OCI-LY1 (cell line): Measurements from ENCODE around the gene TCF25.
"Not testable (repeated sequence)": the region's sequence is repeated elsewhere in the genome, so short reads cannot be mapped to it uniquely, and the experiment has no call there.

Experiments
- H2AFZ ChIP-seq: fragments of 200-600 bp; sonication (generic), shearing (Covaris generic); 2 replicates; pipeline ENCODE4 v1.6.0; 2014; ENCODE audit warnings: antibody characterized with exemption, mild to moderate bottlenecking, low read length
- H3F3A ChIP-seq: fragments of 200-600 bp; sonication (generic), shearing (Covaris generic); 2 replicates; pipeline ENCODE4 v1.6.0; 2014; ENCODE audit warnings: mild to moderate bottlenecking, antibody characterized with exemption, low read length, moderate library complexity; ENCODE audit not compliant: insufficient read depth
- H3K27ac ChIP-seq: fragments of 200-600 bp; sonication (generic); 2 replicates; pipeline ENCODE4 v1.5.1; 2014; ENCODE audit warnings: low read length, mixed run types, mild to moderate bottlenecking, low read depth; ENCODE audit not compliant: poor library complexity, severe bottlenecking
- H3K27me3 ChIP-seq: fragments of 200-600 bp; sonication (generic); 2 replicates; pipeline ENCODE4 v1.6.0; 2014; ENCODE audit warnings: antibody characterized with exemption, mild to moderate bottlenecking, low read length, moderate library complexity; ENCODE audit not compliant: insufficient read depth
- H3K36me3 ChIP-seq: fragments of 200-600 bp; sonication (generic); 2 replicates; pipeline ENCODE4 v1.6.1; 2014; ENCODE audit warnings: mild to moderate bottlenecking, antibody characterized with exemption, low read length, moderate library complexity, mixed read lengths; ENCODE audit not compliant: insufficient read depth
- H3K4me1 ChIP-seq: fragments of 200-600 bp; sonication (generic); 2 replicates; pipeline ENCODE4 v1.5.1; 2014; ENCODE audit warnings: mild to moderate bottlenecking, low read length, moderate library complexity; ENCODE audit not compliant: insufficient read depth, severe bottlenecking
- H3K4me2 ChIP-seq: fragments of 200-600 bp; sonication (generic), shearing (Covaris generic); 2 replicates; pipeline ENCODE4 v1.6.1; 2014; ENCODE audit warnings: low read length
- H3K4me3 ChIP-seq: fragments of 200-600 bp; sonication (generic); 2 replicates; pipeline ENCODE4 v1.5.1; 2014; ENCODE audit warnings: low read length, low read depth, mild to moderate bottlenecking, mixed read lengths; ENCODE audit not compliant: poor library complexity, severe bottlenecking
- H3K79me2 ChIP-seq: fragments of 200-600 bp; shearing (Covaris generic); 2 replicates; pipeline ENCODE4 v1.6.1; 2016; ENCODE audit warnings: mixed run types, low read length, mixed read lengths; ENCODE audit not compliant: insufficient read depth
- H3K9ac ChIP-seq: fragments of 200-600 bp; sonication (generic), shearing (Covaris generic); 2 replicates; pipeline ENCODE4 v1.6.1; 2014; ENCODE audit warnings: mild to moderate bottlenecking, low read length, mixed read lengths
- H3K9me2 ChIP-seq: fragments of 200-600 bp; sonication (generic), shearing (Covaris generic); 2 replicates; pipeline ENCODE4 v1.6.1; 2014; ENCODE audit warnings: low read depth, mild to moderate bottlenecking, low read length, mixed read lengths
- H3K9me3 ChIP-seq: fragments of 200-600 bp; shearing (Covaris generic); 2 replicates; pipeline ENCODE4 v1.6.1; 2014; ENCODE audit warnings: low read length, mixed read lengths
- H4K20me1 ChIP-seq: fragments of 200-600 bp; sonication (generic), shearing (Covaris generic); 2 replicates; pipeline ENCODE4 v1.6.0; 2016; ENCODE audit warnings: mild to moderate bottlenecking, low read length; ENCODE audit not compliant: insufficient read depth
- EZH2 ChIP-seq: fragments of 200-600 bp; sonication (generic), shearing (Covaris generic); IDR thresholded peaks from 2 replicates; pipeline ENCODE4 v1.8.0; 2017; ENCODE audit warnings: borderline replicate concordance, mixed run types, mild to moderate bottlenecking, antibody characterized with exemption, low read length, moderate library complexity, mixed read lengths
- TF ChIP-seq, protein P1 (sequence below): fragments of 200-600 bp; sonication (generic), shearing (Covaris generic); IDR thresholded peaks from 2 replicates; pipeline ENCODE4 v1.5.1; 2017; ENCODE audit warnings: mild to moderate bottlenecking, antibody characterized with exemption, low read length, moderate library complexity, mixed read lengths

TCF25 gene

DNA sequence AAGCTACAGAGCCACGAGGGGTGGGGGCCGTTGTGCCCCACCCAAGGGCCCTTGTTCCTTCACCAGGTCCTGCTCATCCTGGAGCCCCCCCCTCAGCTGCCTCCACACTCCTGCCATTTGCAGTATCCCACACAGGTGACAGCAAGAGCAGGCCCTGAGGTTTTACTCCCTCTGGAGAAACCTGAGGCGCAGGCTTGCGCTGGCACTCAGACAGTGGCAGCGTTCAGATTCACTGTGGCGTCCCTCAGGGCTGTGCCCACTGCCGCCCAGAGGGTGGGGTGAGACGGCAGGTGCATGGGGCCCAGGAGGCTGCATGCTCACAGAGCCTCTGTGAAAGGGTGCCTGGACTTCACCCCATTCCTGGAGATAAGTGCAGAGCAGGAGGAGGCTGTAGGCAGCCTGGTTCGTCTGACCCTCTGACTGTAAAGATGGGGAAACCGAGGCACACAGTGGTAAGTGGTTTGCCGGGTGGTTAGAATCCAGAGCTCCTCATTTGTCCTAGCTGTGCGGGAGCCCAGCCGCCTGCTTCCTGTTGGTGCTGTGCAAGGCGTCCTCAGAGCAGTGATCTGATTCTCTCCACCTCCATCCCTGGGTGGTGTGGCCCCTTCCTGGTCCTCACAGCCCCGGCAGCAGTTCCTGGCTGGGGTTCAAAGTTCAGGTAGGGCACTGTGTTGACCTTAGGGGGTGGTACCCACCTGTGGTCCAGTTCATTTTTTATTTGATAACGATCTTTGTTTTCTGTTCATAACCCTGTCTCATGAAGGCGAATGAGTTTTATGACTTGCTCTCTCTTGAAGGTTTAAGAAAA, 43.6 kb upstream of the TCF25 start:
- Histone ChIP-seq H3K4me2 (no peak overlapping the region), H3K36me3 (no peaks in the 10 kb centered on the region; the same call in 1 of the 2 replicates), H4K20me1 (no peaks in the 10 kb centered on the region), H3K4me3 (no peak overlapping the region), H2AFZ (no peak overlapping the region), H3K9me2 (no peaks in the 10 kb centered on the region), H3K27me3 (no peaks in the 10 kb centered on the region; the same call in 1 of the 2 replicates), H3K9ac (no peak overlapping the region), H3K9me3 (no peaks in the 10 kb centered on the region), H3K4me1 (peaks cover 13% of the 10 kb centered on the region), H3K79me2 (no peaks in the 10 kb centered on the region), H3K27ac (no peak overlapping the region), H3F3A (no peaks in the 10 kb centered on the region)
- TF ChIP-seq, protein P1, sequence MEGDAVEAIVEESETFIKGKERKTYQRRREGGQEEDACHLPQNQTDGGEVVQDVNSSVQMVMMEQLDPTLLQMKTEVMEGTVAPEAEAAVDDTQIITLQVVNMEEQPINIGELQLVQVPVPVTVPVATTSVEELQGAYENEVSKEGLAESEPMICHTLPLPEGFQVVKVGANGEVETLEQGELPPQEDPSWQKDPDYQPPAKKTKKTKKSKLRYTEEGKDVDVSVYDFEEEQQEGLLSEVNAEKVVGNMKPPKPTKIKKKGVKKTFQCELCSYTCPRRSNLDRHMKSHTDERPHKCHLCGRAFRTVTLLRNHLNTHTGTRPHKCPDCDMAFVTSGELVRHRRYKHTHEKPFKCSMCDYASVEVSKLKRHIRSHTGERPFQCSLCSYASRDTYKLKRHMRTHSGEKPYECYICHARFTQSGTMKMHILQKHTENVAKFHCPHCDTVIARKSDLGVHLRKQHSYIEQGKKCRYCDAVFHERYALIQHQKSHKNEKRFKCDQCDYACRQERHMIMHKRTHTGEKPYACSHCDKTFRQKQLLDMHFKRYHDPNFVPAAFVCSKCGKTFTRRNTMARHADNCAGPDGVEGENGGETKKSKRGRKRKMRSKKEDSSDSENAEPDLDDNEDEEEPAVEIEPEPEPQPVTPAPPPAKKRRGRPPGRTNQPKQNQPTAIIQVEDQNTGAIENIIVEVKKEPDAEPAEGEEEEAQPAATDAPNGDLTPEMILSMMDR: no peak
- TF ChIP-seq EZH2: no peak

DNA sequence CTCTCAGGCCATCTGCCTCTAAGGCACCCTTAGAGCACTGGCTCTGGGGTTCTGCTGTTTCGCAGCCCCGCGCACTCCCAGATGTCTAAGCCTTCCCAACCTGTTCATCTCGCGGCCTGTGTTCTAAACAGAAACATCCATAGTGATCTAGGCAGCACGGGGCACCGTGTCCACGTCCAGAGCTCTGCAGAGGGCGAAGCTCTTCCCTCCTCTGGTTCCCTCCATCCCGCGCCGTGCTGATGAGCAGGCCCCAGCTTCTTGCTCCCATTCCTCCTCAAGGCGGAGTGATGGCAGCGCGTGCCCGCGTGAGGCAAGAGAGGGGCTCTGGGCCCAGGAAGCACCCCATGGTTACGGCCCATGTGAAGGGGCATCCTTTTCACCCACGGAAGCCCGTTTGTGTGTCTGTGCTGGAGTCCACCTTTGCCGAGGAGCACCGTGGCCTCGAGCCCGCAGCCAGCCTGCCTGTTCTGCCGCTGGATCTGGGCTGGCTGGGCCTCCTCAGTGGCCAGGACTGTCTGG, 41.5 kb upstream of the TCF25 start:
- H3K36me3 ChIP-seq: no peaks in the 10 kb centered on the region; the same call in 1 of the 2 replicates
- no peak overlapping the region for H3K4me3 ChIP-seq
- H3K9me2 ChIP-seq: no peaks in the 10 kb centered on the region
- no peaks in the 10 kb centered on the region for H3K79me2 ChIP-seq
- no peaks in the 10 kb centered on the region for H3F3A ChIP-seq
- no peaks in the 10 kb centered on the region for H4K20me1 ChIP-seq
- peaks cover 19% of the 10 kb centered on the region for H3K4me1 ChIP-seq
- H2AFZ ChIP-seq: no peak overlapping the region
- no peak overlapping the region for H3K9ac ChIP-seq
- H3K4me2 ChIP-seq: no peak overlapping the region
- TF ChIP-seq, protein P1: no peak
- no peak for TF ChIP-seq EZH2
- H3K27me3 ChIP-seq: no peaks in the 10 kb centered on the region
- H3K9me3 ChIP-seq: no peaks in the 10 kb centered on the region
- H3K27ac ChIP-seq: no peak overlapping the region

DNA sequence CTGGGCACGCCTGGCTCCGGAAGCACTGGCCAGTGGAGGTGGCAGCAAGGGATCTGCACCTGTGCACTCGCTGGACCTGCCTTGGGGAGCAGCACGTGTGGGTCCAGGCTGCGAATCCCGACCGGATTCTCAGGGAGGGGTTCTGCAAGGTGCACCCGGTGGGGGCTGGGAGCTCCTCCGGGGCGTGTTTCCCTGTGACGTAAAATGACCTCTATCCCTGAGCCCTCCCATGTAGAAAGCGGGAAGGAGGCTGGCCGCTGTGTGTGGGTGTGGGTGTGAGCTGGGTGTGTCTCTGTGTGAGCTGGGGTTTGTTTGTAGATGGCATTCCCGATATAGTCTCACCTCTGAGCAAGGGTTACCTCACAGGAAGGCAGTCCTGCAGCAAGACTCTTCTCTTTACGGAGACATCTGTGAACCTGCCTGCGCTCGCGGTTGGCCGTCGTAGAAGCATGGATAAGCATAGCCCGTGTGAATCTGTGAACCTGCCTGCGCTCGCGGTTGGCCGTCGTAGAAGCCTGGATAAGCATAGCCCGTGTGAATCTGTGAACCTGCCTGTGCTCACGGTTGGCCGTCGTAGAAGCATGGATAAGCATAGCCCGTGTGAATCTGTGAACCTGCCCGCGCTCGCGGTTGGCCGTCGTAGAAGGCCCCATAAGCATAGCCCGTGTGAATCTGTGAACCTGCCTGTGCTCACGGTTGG, 39.6 kb upstream of the TCF25 start:
- H2AFZ ChIP-seq, H3K27me3 ChIP-seq, H3K9ac ChIP-seq, H3K4me3 ChIP-seq, H3K4me2 ChIP-seq, H3F3A ChIP-seq, H3K36me3 ChIP-seq, H3K9me2 ChIP-seq, H4K20me1 ChIP-seq, H3K9me3 ChIP-seq, H3K27ac ChIP-seq, H3K79me2 ChIP-seq: not testable (repeated sequence)
- H3K4me1 ChIP-seq: peaks cover 27% of the 10 kb centered on the region

DNA sequence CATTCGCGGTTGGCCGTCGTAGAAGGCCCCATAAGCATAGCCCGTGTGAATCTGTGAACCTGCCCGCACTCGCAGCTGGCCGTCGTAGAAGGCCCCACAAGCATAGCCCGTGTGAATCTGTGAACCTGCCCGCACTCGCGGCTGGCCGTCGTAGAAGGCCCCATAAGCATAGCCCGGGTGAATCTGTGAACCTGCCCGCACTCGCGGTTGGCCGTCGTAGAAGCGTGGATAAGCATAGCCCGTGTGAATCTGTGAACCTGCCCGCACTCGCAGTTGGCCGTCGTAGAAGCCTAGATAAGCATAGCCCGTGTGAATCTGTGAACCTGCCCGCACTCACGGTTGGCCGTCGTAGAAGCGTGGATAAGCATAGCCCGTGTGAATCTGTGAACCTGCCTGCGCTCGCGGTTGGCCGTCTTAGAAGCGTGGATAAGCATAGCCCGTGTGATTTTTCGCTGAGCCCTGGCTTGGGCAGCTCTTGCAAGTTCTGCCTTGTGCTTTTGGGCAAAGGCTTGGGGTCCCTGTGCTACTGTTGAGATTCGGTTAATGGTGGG, 38.5 kb upstream of the TCF25 start:
- not testable (repeated sequence) for H3K79me2 ChIP-seq, H2AFZ ChIP-seq, H3K9ac ChIP-seq, H3K27me3 ChIP-seq, H3K4me3 ChIP-seq, H3F3A ChIP-seq, H3K9me3 ChIP-seq, H3K27ac ChIP-seq, H3K36me3 ChIP-seq, H4K20me1 ChIP-seq, H3K9me2 ChIP-seq, H3K4me2 ChIP-seq
- H3K4me1 ChIP-seq: peaks cover 35% of the 10 kb centered on the region

DNA sequence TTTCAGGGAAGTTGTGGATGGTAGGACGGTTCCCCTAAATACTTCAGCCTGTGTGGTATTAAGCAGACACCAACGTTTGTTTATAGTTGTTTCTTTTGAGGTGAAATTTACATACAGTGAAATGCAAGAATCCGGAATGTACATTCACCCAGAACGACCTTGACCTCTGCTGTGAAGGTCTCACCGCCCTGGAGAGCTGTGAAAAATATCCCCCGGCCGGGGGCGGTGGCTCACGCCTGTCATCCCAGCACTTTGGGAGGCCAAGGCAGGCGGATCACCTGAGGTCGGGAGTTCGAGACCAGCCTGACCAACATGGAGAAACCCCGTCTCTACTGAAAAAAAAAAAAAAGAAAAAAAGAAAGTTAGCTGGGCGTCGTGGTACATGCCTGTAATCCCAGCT, 36.9 kb upstream of the TCF25 start:
- not testable (repeated sequence) for H3K9me3 ChIP-seq, H3K36me3 ChIP-seq, H3K4me3 ChIP-seq, H3K27ac ChIP-seq, H2AFZ ChIP-seq, H3K27me3 ChIP-seq, H3K9ac ChIP-seq, H3K9me2 ChIP-seq, H3F3A ChIP-seq, H3K4me2 ChIP-seq, H4K20me1 ChIP-seq, H3K79me2 ChIP-seq
- H3K4me1 ChIP-seq: peaks cover 35% of the 10 kb centered on the region
